ENCODE results near the gene BICD2.

BICD2 gene

GRCh38 chr9:92661743-92662142, 102.9 kb downstream of the BICD2 start:
- Histone ChIP-seq H3K9me2 (replicated peaks; ENCODE audit: insufficient read depth, low read length) (no peaks in the 10 kb centered on the region), H3K4me3 (ENCODE audit: low read length) (no peak overlapping the region), H3F3A (ENCODE audit: insufficient read depth, low read length) (no peaks in the 10 kb centered on the region), H3K36me3 (replicated peaks; ENCODE audit: insufficient read depth, low read length) (no peaks in the 10 kb centered on the region; the same call in 1 of the 2 replicates), H4K20me1 (ENCODE audit: insufficient read depth, low read length) (no peaks in the 10 kb centered on the region; the same call in 1 of the 2 replicates), H3K4me1 (ENCODE audit: low read length) (no peaks in the 10 kb centered on the region), H3K9me3 (replicated peaks; ENCODE audit: insufficient read depth, low read length) (no peaks in the 10 kb centered on the region), H3K27ac (ENCODE audit: low read length) (no peak overlapping the region), H3K9ac (ENCODE audit: low read length) (no peak overlapping the region), H2AFZ (ENCODE audit: low read length) (no peak overlapping the region), H3K79me2 (ENCODE audit: low read length) (peaks cover 94% of the 10 kb centered on the region), H3K27me3 (replicated peaks; ENCODE audit: insufficient read depth, low read length) (no peaks in the 10 kb centered on the region), H3K4me2 (ENCODE audit: low read depth, low read length) (no peak overlapping the region)
- no peak for TF ChIP-seq CTCF (IDR thresholded peaks at IDR 0.05; ENCODE audit: low read length)
- TF ChIP-seq EZH2phosphoT487 (IDR thresholded peaks at IDR 0.05; ENCODE audit: low read length), result no peak
- TF ChIP-seq EZH2 (optimal IDR thresholded peaks at IDR 0.05; ENCODE audit: low read depth, low read length), result no peak
- DNase-seq, result no peak

Data from MM.1S (cell line).